Brain microvascular endothelial cell (primary cell): ENCODE data around the gene PNMA1.

ENCODE experiments used
- DNase-seq: peaks from one replicate; pipeline ENCODE4 v3.0.0-alpha.2; 2020
- H3K27ac ChIP-seq: fragments of 250-450 bp; sonication (Bioruptor Pico); 2 replicates; pipeline ENCODE4 v1.5.1; 2020; ENCODE audit warnings: mild to moderate bottlenecking, moderate library complexity
- H3K27me3 ChIP-seq: fragments of 250-450 bp; sonication (Bioruptor Pico); replicated peaks from 2 replicates; pipeline ENCODE4 v1.5.1; 2020; ENCODE audit warnings: mild to moderate bottlenecking
- H3K36me3 ChIP-seq: fragments of 250-450 bp; sonication (Bioruptor Pico); replicated peaks from 2 replicates; pipeline ENCODE4 v1.5.1; 2020; ENCODE audit warnings: mild to moderate bottlenecking
- H3K4me3 ChIP-seq: 2 replicates; pipeline ENCODE4 v1.5.1; 2011; ENCODE audit warnings: low read depth, mild to moderate bottlenecking, control low read depth, low read length, moderate library complexity
- in situ Hi-C: cut with HindIII; loops from 2 replicates; pipeline ENCODE4 v1.10.0; 2017; ENCODE audit warnings: low sequenced_read_pairs, low pct_ligation_motif_present
- TF ChIP-seq, protein P1 (sequence below): IDR thresholded peaks from 2 replicates; pipeline ENCODE4 v1.5.1; 2011; ENCODE audit warnings: low read depth, mild to moderate bottlenecking, moderate library complexity, low read length, control low read depth, inconsistent platforms; ENCODE audit errors: missing control alignments

The PNMA1 gene

DNA sequence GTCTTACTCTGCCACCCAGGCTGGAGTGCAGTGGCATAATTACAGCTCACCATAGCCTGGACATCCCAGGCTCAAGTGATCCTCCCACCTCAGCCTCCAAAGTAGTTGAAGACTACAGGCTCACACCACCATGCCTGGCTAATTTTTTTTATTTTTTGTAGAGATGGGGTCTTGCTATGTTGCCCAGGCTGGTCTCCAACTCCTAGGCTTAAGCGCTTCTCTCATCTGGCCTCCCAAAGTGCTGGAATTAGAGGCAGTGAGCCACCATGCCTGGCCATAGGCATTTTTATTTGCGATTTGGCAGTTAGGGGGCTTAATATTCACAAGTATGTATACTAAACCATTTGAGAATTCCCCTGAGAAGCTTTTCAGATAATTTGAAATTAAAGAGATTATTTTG lies 19.1 kb downstream of the PNMA1 start:
- TF ChIP-seq, protein P1, sequence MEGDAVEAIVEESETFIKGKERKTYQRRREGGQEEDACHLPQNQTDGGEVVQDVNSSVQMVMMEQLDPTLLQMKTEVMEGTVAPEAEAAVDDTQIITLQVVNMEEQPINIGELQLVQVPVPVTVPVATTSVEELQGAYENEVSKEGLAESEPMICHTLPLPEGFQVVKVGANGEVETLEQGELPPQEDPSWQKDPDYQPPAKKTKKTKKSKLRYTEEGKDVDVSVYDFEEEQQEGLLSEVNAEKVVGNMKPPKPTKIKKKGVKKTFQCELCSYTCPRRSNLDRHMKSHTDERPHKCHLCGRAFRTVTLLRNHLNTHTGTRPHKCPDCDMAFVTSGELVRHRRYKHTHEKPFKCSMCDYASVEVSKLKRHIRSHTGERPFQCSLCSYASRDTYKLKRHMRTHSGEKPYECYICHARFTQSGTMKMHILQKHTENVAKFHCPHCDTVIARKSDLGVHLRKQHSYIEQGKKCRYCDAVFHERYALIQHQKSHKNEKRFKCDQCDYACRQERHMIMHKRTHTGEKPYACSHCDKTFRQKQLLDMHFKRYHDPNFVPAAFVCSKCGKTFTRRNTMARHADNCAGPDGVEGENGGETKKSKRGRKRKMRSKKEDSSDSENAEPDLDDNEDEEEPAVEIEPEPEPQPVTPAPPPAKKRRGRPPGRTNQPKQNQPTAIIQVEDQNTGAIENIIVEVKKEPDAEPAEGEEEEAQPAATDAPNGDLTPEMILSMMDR = no peak
- in situ Hi-C loops = no loop called here
- DNase-seq = no peak
- Histone ChIP-seq H3K4me3 (no peak overlapping the region), H3K36me3 (no peaks in the 10 kb centered on the region), H3K27me3 (no peaks in the 10 kb centered on the region), H3K27ac (no peak overlapping the region)

DNA sequence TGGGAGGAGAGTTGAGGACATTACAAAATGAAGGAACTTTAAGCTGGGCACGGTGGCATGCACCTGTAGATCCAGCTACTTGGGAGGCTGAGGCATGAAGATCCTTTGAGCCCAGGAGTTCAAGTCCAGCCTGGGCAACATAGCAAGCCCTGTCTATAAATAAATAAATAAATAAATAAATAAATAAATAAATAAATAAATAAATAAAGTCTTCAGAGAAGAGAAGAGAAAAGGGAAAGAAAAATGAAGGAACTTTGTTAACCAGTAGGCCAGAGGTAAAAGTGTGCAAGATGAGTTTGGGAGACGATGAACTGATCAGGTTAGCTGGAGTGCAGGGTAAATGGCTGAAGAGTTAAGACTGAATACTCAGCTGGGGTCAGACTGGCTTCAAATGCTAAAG lies 20.1 kb downstream of the PNMA1 start:
- no peak overlapping the region for H3K27ac ChIP-seq
- TF ChIP-seq, protein P1 = no peak
- in situ Hi-C loops = no loop called here
- H3K4me3 ChIP-seq = no peak overlapping the region
- no peaks in the 10 kb centered on the region for H3K27me3 ChIP-seq
- DNase-seq = no peak
- H3K36me3 ChIP-seq = no peaks in the 10 kb centered on the region

DNA sequence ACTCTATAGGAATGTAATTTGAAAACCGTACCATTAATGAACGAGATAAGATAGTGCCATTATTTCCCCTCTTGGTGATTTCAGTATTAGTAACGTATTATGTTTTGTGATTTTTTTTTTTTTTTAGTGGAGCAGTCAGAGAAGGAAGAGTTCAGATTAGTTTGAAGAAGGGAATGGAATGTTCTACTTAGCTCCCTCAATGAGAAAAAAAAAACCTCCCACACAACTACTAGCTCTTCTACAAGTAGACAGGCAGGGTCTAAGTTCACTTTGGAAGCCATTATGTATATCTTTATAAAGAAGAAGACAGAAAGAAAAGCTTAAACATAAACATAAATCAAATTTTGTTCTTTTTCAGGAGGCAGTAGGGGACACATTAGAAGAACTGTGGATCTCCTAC lies 27.3 kb downstream of the PNMA1 start:
- H3K36me3 ChIP-seq = peaks cover 2% of the 10 kb centered on the region
- no peak overlapping the region for H3K27ac ChIP-seq
- in situ Hi-C loops = no loop called here
- TF ChIP-seq, protein P1 = no peak
- H3K27me3 ChIP-seq = no peaks in the 10 kb centered on the region
- H3K4me3 ChIP-seq = no peak overlapping the region
- no peak for DNase-seq

DNA sequence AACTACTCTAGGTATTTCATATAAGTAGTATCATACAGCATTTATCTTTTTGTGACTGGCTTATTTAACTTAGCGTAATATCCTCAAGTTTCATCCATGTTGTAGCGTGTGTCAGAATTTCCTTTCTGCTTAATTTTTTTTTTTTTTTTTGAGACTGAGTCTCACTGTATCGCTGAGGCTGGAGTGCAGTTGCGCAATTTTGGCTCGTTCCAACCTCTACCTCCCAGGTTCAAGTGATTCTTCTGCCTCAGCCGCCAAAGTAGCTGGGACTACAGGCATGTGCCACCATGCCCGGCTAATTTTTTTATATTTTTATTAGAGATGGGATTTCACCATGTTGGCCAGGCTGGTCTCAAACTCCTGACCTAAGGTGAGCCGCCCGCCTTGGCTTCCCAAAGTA lies 28.9 kb downstream of the PNMA1 start:
- in situ Hi-C loops = no loop called here
- Histone ChIP-seq H3K27ac (no peak overlapping the region), H3K27me3 (no peaks in the 10 kb centered on the region), H3K4me3 (no peak overlapping the region), H3K36me3 (peaks cover 2% of the 10 kb centered on the region)
- TF ChIP-seq, protein P1 = no peak
- DNase-seq = no peak

DNA sequence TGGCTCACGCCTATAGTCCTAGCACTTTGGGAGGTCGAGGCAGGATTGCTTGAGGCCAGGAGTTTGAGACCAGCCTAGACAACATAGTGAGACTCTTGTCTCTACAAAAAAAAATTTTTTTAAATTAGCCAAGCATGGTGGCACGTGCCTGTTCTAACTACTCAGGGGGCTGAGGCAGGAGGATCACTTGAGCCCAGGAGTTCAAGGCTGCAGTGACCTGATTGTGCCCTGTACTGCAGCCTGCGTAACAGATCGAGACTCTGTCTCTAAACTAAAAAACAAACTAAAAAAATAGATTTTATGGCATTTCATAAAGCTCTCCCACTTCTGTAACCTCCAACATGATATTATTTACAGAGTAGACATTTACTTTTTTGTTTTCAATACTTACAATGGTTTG lies 29.6 kb downstream of the PNMA1 start:
- DNase-seq = no peak
- Histone ChIP-seq H3K36me3 (peaks cover 2% of the 10 kb centered on the region), H3K27ac (no peak overlapping the region), H3K4me3 (no peak overlapping the region), H3K27me3 (no peaks in the 10 kb centered on the region)
- in situ Hi-C loops = no loop called here
- TF ChIP-seq, protein P1 = no peak

DNA sequence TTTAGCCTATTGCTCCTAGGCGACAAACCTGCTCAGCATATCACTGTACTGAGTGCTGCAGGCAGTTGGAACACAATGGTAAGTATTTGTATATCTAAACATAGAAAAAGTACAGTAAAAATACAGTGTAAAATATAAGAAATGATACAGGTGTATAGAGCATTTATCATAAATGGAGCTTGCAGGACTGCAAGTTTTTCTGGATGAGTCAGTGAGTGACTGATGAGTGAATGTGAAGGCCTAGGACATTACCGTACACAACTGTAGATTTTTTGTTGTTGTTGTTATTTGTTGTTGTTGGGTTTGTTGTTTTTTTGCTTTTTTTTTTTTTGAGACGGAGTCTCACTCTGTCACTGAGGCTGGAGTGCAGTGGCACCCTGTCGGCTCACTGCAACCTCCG lies 33.4 kb downstream of the PNMA1 start:
- no peak for DNase-seq
- in situ Hi-C loops = no loop called here
- TF ChIP-seq, protein P1 = no peak

More for the DNA sequence above, 33.4 kb downstream of the PNMA1 start:
- Histone ChIP-seq H3K27me3 (no peaks in the 10 kb centered on the region), H3K4me3 (no peak overlapping the region), H3K27ac (no peak overlapping the region), H3K36me3 (no peaks in the 10 kb centered on the region)
